Measurements from ENCODE around the gene CELSR1.

The CELSR1 gene

GRCh38 chr22:46539169-46539568, 1.7 kb upstream of the CELSR1 start:
- TF ChIP-seq, protein P1, sequence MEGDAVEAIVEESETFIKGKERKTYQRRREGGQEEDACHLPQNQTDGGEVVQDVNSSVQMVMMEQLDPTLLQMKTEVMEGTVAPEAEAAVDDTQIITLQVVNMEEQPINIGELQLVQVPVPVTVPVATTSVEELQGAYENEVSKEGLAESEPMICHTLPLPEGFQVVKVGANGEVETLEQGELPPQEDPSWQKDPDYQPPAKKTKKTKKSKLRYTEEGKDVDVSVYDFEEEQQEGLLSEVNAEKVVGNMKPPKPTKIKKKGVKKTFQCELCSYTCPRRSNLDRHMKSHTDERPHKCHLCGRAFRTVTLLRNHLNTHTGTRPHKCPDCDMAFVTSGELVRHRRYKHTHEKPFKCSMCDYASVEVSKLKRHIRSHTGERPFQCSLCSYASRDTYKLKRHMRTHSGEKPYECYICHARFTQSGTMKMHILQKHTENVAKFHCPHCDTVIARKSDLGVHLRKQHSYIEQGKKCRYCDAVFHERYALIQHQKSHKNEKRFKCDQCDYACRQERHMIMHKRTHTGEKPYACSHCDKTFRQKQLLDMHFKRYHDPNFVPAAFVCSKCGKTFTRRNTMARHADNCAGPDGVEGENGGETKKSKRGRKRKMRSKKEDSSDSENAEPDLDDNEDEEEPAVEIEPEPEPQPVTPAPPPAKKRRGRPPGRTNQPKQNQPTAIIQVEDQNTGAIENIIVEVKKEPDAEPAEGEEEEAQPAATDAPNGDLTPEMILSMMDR (conservative IDR thresholded peaks at IDR 0.05; ENCODE audit: low read depth) = no peak
- ChIA-PET CTCF (interaction anchor here (1.1 kb wide), 1 partner anchor 183 kb away, joined by 5 read pairs; no protein-coding TSS in a partner anchor), POLR2A (ENCODE audit: low non-redundant PET) (no interaction called here)
- peak overlapping the region; percentile 95 for H3K27ac ChIP-seq
- DNase-seq (ENCODE audit: low spot score) = no peak

- no peak for DNase-seq (ENCODE audit: low spot score)
- TF ChIP-seq, protein P1 (conservative IDR thresholded peaks at IDR 0.05; ENCODE audit: low read depth) = no peak
- ChIA-PET CTCF (interaction anchor here (1.1 kb wide), 1 partner anchor 183 kb away, joined by 5 read pairs; no protein-coding TSS in a partner anchor), POLR2A (ENCODE audit: low non-redundant PET) (no interaction called here)
- H3K27ac ChIP-seq = peak overlapping the region; percentile 95
Observed at GRCh38 chr22:46538814-46539160, 1.4 kb upstream of the CELSR1 start.

DNA sequence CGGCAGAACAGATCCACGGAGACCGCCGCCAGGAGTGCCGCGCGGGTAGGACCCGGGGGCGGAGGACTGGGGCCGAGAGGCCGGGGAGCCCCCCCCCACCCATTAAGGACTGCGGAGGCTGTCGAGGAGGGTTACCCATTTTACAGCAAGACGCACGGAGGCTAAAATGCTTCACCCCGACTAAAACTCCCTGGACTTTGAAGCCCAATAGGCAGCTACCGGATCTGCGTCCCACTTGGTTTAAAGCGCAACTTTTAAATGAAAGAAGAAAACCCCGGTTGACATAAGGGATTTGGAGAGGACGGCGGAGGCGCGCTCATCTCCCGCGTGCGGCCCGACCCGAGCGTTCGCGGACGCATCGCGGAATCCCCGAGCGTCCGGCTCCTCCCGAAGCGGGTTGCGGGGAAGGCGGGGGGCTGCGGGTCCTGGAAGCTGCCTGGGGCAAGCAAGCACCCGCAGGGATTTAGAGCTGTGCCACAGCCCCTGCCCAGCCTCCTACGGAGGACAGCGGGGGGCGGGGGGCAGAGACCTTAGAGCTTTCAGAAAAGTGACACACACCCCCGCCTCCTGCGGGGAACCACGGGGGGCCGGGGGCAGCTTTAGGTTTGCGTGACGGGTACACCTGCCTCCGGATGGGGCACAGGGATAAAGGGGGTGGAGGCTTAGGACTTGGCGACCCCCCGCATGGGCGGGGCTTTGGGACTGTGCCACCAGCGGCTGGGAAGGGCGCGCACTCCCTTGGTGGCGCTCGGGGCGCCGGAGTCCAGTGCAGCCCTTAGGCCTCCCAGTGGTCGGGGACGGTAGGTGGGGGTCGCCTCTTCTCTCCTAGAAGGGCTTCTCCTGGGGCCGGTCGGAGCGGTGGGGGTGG, 760 bp upstream of the CELSR1 start:
- H3K27ac ChIP-seq = peak overlapping the region; percentile 95
- ChIA-PET POLR2A (ENCODE audit: low non-redundant PET) (interaction anchor here (0.6 kb wide), 1 partner anchor 9 kb away, joined by 4 read pairs; no protein-coding TSS in a partner anchor), CTCF (interaction anchor here (0.6 to 1.1 kb wide), 4 partner anchors 19 to 303 kb away, joined by 3 to 5 read pairs (median 4); no protein-coding TSS in a partner anchor)
- TF ChIP-seq, protein P1 (conservative IDR thresholded peaks at IDR 0.05; ENCODE audit: low read depth) = peak; percentile 17; the same call in 1 of the 2 replicates
- no peak for DNase-seq (ENCODE audit: low spot score)

- peak overlapping the region; percentile 95 for H3K27ac ChIP-seq
- CTCF ChIA-PET = interaction anchor here (0.6 to 1.6 kb wide), 2 partner anchors 48 to 67 kb away, joined by 3 to 7 read pairs; no protein-coding TSS in a partner anchor
- TF ChIP-seq, protein P1 (conservative IDR thresholded peaks at IDR 0.05; ENCODE audit: low read depth) = 0 out of 2 replicates have a peak, but pooled peaks have one; percentile 12
- DNase-seq (ENCODE audit: low spot score) = no peak
- POLR2A ChIA-PET (ENCODE audit: low non-redundant PET) = interaction anchor here (0.6 kb wide), 1 partner anchor 79 kb away, joined by 4 read pairs; no protein-coding TSS in a partner anchor
Observed at GRCh38 chr22:46536537-46537224, 739 bp downstream of the CELSR1 start.

GRCh38 chr22:46535876-46536536, 1.4 kb downstream of the CELSR1 start:
- TF ChIP-seq, protein P1 (conservative IDR thresholded peaks at IDR 0.05; ENCODE audit: low read depth) = no peak
- CTCF ChIA-PET = interaction anchor here (1.6 kb wide), 1 partner anchor 47 kb away, joined by 7 read pairs; no protein-coding TSS in a partner anchor
- POLR2A ChIA-PET (ENCODE audit: low non-redundant PET) = interaction anchor here (0.6 kb wide), 1 partner anchor 78 kb away, joined by 4 read pairs; no protein-coding TSS in a partner anchor
- no peak for DNase-seq (ENCODE audit: low spot score)
- peak overlapping the region; percentile 95 for H3K27ac ChIP-seq
